HCT116 (cell line): ENCODE results near the gene RPTOR. TPM values are rescaled to one million over a fixed set of nuclear protein-coding genes. Genes with fewer than 3 reads are reported as not detected.

ENCODE experiments used
- ATAC-seq: fragments of 200-7000 bp; cut with Tn5 transposase; 2 replicates; pipeline ENCODE4 v1.9.1; 2020; ENCODE audit warnings: mild to moderate bottlenecking, moderate library complexity
- BruUV-seq: library from RNA; stranded (reverse); fragments of 400-500 nt; replicated peaks from 2 replicates; lab custom pipeline; 2021; lab: Mats Ljungman, UMichigan
- CTCF ChIA-PET: fragments of 300-600 bp; sonication (Branson Sonifier 250); formaldehyde crosslinking; loops from one replicate; lab custom pipeline; 2021; ENCODE audit warnings: antibody characterized with exemption; lab: Charles Lee
- POLR2A ChIA-PET: fragments of 300-600, 350-600 bp; sonication (Branson Sonifier 250); formaldehyde crosslinking; loops from one replicate; lab custom pipeline; 2021; ENCODE audit warnings: antibody characterized with exemption; lab: Charles Lee
- RAD21 ChIA-PET, 2 experiments: fragments of 300-600 bp; sonication (Branson Sonifier 250); formaldehyde crosslinking; loops; one replicate each; lab custom pipeline; 2023; ENCODE audit warnings: low total read pairs in 2 of 2; ENCODE audit not compliant: uncharacterized antibody in 2 of 2, unreplicated experiment in 2 of 2, low non-redundant PET in 1 of 2; lab: Charles Lee
- DNase-seq: peaks from one replicate; pipeline ENCODE4 v3.0.0-alpha.2; 2010; ENCODE audit warnings: low read depth, low spot score
- H2AFZ ChIP-seq: fragments of 200-600 bp; shearing (Covaris generic), sonication (generic); 2 replicates; pipeline ENCODE4 v1.6.1; 2017; ENCODE audit warnings: low read depth, mixed run types, mixed read lengths, antibody characterized with exemption, low read length; ENCODE audit not compliant: poor library complexity, severe bottlenecking
- H3K27ac ChIP-seq: 2 replicates; pipeline ENCODE4 v1.5.1; 2012; ENCODE audit warnings: low read depth, low read length
- H3K27me3 ChIP-seq: fragments of 200-600 bp; sonication (generic); 2 replicates; pipeline ENCODE4 v1.6.1; 2016; ENCODE audit warnings: mixed run types, low read length, mixed read lengths; ENCODE audit not compliant: insufficient read depth
- H3K36me3 ChIP-seq, 2 experiments: fragments of 200-500 bp in 1 of 2; fragments of 200-600 bp in 1 of 2; sonication (Bioruptor generic) in 1 of 2; sonication (generic) in 1 of 2; 2 replicates each; pipeline versions ENCODE4 v1.5.1 to v1.6.1; 2014 to 2016; ENCODE audit warnings: low read length in 2 of 2, inconsistent platforms in 1 of 2, mixed read lengths in 1 of 2, mixed run types in 1 of 2; ENCODE audit not compliant: insufficient read depth in 2 of 2, control insufficient read depth in 1 of 2
- H3K4me1 ChIP-seq, 2 experiments: fragments of 200-600 bp in 1 of 2; sonication (generic) in 1 of 2; 2 replicates each; pipeline versions ENCODE4 v1.5.1 to v1.6.1; 2012 to 2017; ENCODE audit warnings: low read length in 2 of 2, inconsistent platforms in 1 of 2, mild to moderate bottlenecking in 1 of 2, mixed read lengths in 1 of 2, mixed run types in 1 of 2, moderate library complexity in 1 of 2; ENCODE audit not compliant: insufficient read depth in 2 of 2, control insufficient read depth in 1 of 2
- H3K4me2 ChIP-seq: fragments of 200-600 bp; sonication (generic); 2 replicates; pipeline ENCODE4 v1.6.1; 2017; ENCODE audit warnings: mixed run types, low read length, mixed read lengths
- H3K4me3 ChIP-seq, 2 experiments: fragments of 200-600 bp in 1 of 2; sonication (generic) in 1 of 2; replicated peaks in 1 of 2; 2 replicates each; pipeline ENCODE4 v1.5.1; 2011 to 2016; ENCODE audit warnings: low read length in 2 of 2, control low read depth in 1 of 2, low read depth in 1 of 2, mild to moderate bottlenecking in 1 of 2, mixed read lengths in 1 of 2, mixed run types in 1 of 2
- H3K79me2 ChIP-seq: fragments of 200-600 bp; sonication (generic); 2 replicates; pipeline ENCODE4 v1.6.1; 2017; ENCODE audit warnings: mild to moderate bottlenecking, mixed run types, low read length, moderate library complexity, mixed read lengths; ENCODE audit not compliant: insufficient read depth
- H3K9ac ChIP-seq: fragments of 200-600 bp; sonication (generic); 2 replicates; pipeline ENCODE4 v1.6.1; 2016; ENCODE audit warnings: low read length, mixed read lengths
- H3K9me2 ChIP-seq: fragments of 200-600 bp; sonication (generic), shearing (Covaris generic); 2 replicates; pipeline ENCODE4 v1.6.1; 2017; ENCODE audit warnings: mixed run types, mild to moderate bottlenecking, moderate library complexity; ENCODE audit not compliant: insufficient read depth
- H3K9me3 ChIP-seq, 2 experiments: fragments of 200-500 bp in 1 of 2; fragments of 200-600 bp in 1 of 2; sonication (Bioruptor generic) in 1 of 2; sonication (generic) in 1 of 2; 2 replicates each; pipeline ENCODE4 v1.6.1; 2014 to 2017; ENCODE audit warnings: low read length in 2 of 2, mixed read lengths in 2 of 2, inconsistent platforms in 1 of 2, low read depth in 1 of 2, mild to moderate bottlenecking in 1 of 2, mixed run types in 1 of 2, moderate library complexity in 1 of 2; ENCODE audit not compliant: control insufficient read depth in 1 of 2, insufficient read depth in 1 of 2
- H4K20me1 ChIP-seq: fragments of 200-600 bp; sonication (generic), shearing (Covaris generic); 2 replicates; pipeline ENCODE4 v1.6.1; 2017; ENCODE audit warnings: mixed run types, mild to moderate bottlenecking, moderate library complexity; ENCODE audit not compliant: insufficient read depth
- ATF3 ChIP-seq: IDR thresholded peaks from 2 replicates; pipeline ENCODE4 v1.6.1; 2012
- ELF1 ChIP-seq: IDR thresholded peaks from 2 replicates; pipeline ENCODE4 v1.6.1; 2012; ENCODE audit warnings: low read depth, borderline replicate concordance
- EZH2 ChIP-seq: fragments of 200-600 bp; sonication (generic); IDR thresholded peaks from 2 replicates; pipeline ENCODE4 v1.6.1; 2017; ENCODE audit warnings: antibody characterized with exemption, mixed run types
- FOSL1 ChIP-seq: IDR thresholded peaks from 2 replicates; pipeline ENCODE4 v1.6.1; 2012; ENCODE audit warnings: low read depth
- JUND ChIP-seq: IDR thresholded peaks from 2 replicates; pipeline ENCODE4 v1.6.1; 2012
- MAX ChIP-seq: IDR thresholded peaks from 2 replicates; pipeline ENCODE4 v1.6.1; 2012
- POLR2A ChIP-seq: IDR thresholded peaks from 2 replicates; pipeline ENCODE4 v1.7.0; 2011; ENCODE audit warnings: borderline replicate concordance; ENCODE audit not compliant: insufficient read depth, insufficient read length; ENCODE audit errors: extremely low read depth
- POLR2AphosphoS5 ChIP-seq: IDR thresholded peaks from 2 replicates; pipeline ENCODE4 v1.6.1; 2011; ENCODE audit warnings: mild to moderate bottlenecking, low read depth, low read length, moderate library complexity
- RAD21 ChIP-seq: IDR thresholded peaks from 2 replicates; pipeline ENCODE4 v1.6.1; 2012; ENCODE audit warnings: low read depth, mild to moderate bottlenecking
- SIN3A ChIP-seq: IDR thresholded peaks from 2 replicates; pipeline ENCODE4 v1.6.1; 2012; ENCODE audit warnings: low read depth
- SRF ChIP-seq: IDR thresholded peaks from 2 replicates; pipeline ENCODE4 v1.6.1; 2012; ENCODE audit warnings: low read depth
- TCF7L2 ChIP-seq: IDR thresholded peaks from 2 replicates; pipeline ENCODE4 v1.7.0; 2011; ENCODE audit warnings: borderline replicate concordance, inconsistent platforms; ENCODE audit not compliant: insufficient read depth, insufficient read length; ENCODE audit errors: extremely low read depth
- YY1 ChIP-seq: IDR thresholded peaks from 2 replicates; pipeline ENCODE4 v1.6.1; 2011; ENCODE audit warnings: low read length, low read depth, moderate library complexity, mild to moderate bottlenecking; ENCODE audit not compliant: insufficient replicate concordance; ENCODE audit errors: extremely low read depth
- intact Hi-C: fragments of 100-400 bp; cut with micrococcal nuclease; formaldehyde crosslinking; loops from 2 replicates; pipeline ENCODE4 v1.10.0; 2022
- total RNA-seq: library from RNA; stranded (reverse); gene quantifications from one replicate; pipeline ENCODE4 v1.2.1, GENCODE V29; 2021; ENCODE audit not compliant: unreplicated experiment

Gene RPTOR
- total RNA-seq, 1 experiment from 2014 or later: 69.5 TPM

DNA sequence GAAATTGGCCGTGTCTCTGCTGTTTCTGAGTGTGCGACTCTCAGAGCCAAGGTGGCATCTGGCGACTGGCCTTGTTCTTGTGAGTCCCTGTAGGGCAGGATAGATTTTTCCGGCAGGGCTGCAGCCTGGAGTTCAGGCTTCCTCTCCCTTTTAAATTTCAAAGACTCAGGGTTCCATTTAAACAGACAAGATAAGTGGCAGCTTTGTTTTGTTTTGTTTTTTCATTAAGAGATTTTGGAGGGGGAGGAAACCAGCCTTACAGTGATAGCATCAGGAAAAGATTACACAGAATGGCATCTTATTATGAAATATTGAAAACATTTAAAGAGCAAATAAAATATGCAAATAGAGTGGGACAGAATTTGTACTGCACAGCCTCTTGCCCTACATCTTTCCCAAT lies 151.3 kb downstream of the RPTOR start:
- Histone ChIP-seq H3K79me2 (peaks cover 91% of the 10 kb centered on the region), H3K4me1 (peaks cover 0 to 11% of the 10 kb centered on the region in 2 experiments; a peak in 2 of 4 replicates), H3K27ac (no peak overlapping the region), H3K9me3 (no peaks in the 10 kb centered on the region), H4K20me1 (no peaks in the 10 kb centered on the region), H3K9ac (no peak overlapping the region), H3K9me2 (no peaks in the 10 kb centered on the region), H2AFZ (no peak overlapping the region), H3K27me3 (no peaks in the 10 kb centered on the region), H3K4me2 (no peak overlapping the region), H3K4me3 (no peak overlapping the region), H3K36me3 (no peaks in the 10 kb centered on the region)
- DNase-seq: no peak
- intact Hi-C loops: no loop called here
- ATAC-seq: no peak
- ChIA-PET POLR2A (no interaction called here), CTCF (no interaction called here), RAD21 (no interaction called here)
- BruUV-seq: no TSS peak
- TF ChIP-seq FOSL1 (no peak), POLR2AphosphoS5 (no peak), RAD21 (no peak), EZH2 (no peak), ELF1 (no peak)

DNA sequence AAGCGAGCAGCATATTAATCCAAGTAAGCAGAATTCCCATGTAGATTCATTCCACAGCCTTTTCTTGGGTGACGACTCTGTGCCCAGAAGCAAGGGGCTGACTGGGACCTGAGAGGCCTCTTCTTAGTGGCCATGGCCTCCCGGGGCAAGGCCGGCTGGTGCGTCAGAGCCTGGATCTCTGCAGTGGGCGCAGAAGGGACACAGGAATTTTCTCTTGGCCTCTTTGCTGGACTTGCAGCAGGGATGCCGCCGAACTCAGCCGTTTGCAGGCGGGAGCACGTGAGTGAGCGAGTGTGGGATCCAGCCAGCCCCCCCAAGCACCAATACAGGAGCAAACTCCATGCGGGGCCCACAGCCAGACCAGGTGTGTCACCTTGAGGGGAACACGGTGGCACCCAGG lies 151.8 kb downstream of the RPTOR start:
- H3K4me2 ChIP-seq: no peak overlapping the region
- no peaks in the 10 kb centered on the region for H3K27me3 ChIP-seq
- CTCF ChIA-PET: no interaction called here
- no peaks in the 10 kb centered on the region for H4K20me1 ChIP-seq
- H2AFZ ChIP-seq: no peak overlapping the region
- POLR2A ChIA-PET: no interaction called here
- RAD21 ChIA-PET: no interaction called here
- no peak overlapping the region for H3K9ac ChIP-seq
- intact Hi-C loops: no loop called here
- ATAC-seq (no peak), DNase-seq (no peak)
- no TSS peak for BruUV-seq
- no peak overlapping the region for H3K27ac ChIP-seq
- H3K4me3 ChIP-seq: no peak overlapping the region
- H3K9me2 ChIP-seq: no peaks in the 10 kb centered on the region
- no peaks in the 10 kb centered on the region for H3K36me3 ChIP-seq
- H3K4me1 ChIP-seq: peaks cover 0 to 11% of the 10 kb centered on the region in 2 experiments; a peak in 2 of 4 replicates
- H3K9me3 ChIP-seq: no peaks in the 10 kb centered on the region
- TF ChIP-seq RAD21 (no peak), TCF7L2 (no peak), POLR2A (no peak), YY1 (no peak), SRF (no peak), ATF3 (no peak), MAX (no peak), POLR2AphosphoS5 (no peak), JUND (no peak), SIN3A (no peak)
- peaks cover 91% of the 10 kb centered on the region for H3K79me2 ChIP-seq
